Gastroesophageal sphincter (tissue), 4 donors: ENCODE measurements around the gene KTN1. TPM values are rescaled to one million over a fixed set of nuclear protein-coding genes. Genes with fewer than 3 reads are reported as not detected.

Experiments used
- ATAC-seq: fragments of 150-250 bp; one replicate; pipeline ENCODE4 v1.9.1; 2016; ENCODE audit warnings: mild to moderate bottlenecking, moderate library complexity
- H3K27ac ChIP-seq, 4 donors: fragments of 200-600 bp; sonication (generic) in 3 of 4; 1 replicate in 3 of 4; 2 replicates in 1 of 4; pipeline ENCODE4 v1.5.1; 2016 to 2019
- H3K27me3 ChIP-seq: fragments of 200-600 bp; sonication (generic); one replicate; pipeline ENCODE4 v1.5.1; 2019
- H3K36me3 ChIP-seq, 2 donors: fragments of 200-600 bp; sonication (generic); one replicate each; pipeline ENCODE4 v1.5.1; 2019; ENCODE audit warnings: control low read depth in 1 of 2
- H3K4me1 ChIP-seq, 3 donors: fragments of 200-600 bp; sonication (generic); 1 replicate in 2 of 3; 2 replicates in 1 of 3; pipeline ENCODE4 v1.5.1; 2016 to 2019; ENCODE audit warnings: control low read depth in 2 of 3
- H3K4me3 ChIP-seq, 2 donors: fragments of 200-600 bp; sonication (generic); one replicate each; pipeline ENCODE4 v1.5.1; 2019; ENCODE audit warnings: mild to moderate bottlenecking in 1 of 2, moderate library complexity in 1 of 2
- H3K9me3 ChIP-seq, 3 donors: fragments of 200-600 bp; sonication (generic); one replicate each; pipeline ENCODE4 v1.5.1; 2017 to 2019; ENCODE audit warnings: control low read depth in 2 of 3
- CTCF ChIP-seq, 4 experiments: fragments of 200-600 bp in 2 of 4; fragments of 450-650 bp in 2 of 4; sonication (generic) in 1 of 4; IDR thresholded peaks; one replicate each; pipeline ENCODE4 v1.5.1; 2017 to 2019; ENCODE audit warnings: antibody characterized with exemption in 4 of 4, mild to moderate bottlenecking in 2 of 4, moderate library complexity in 2 of 4
- EP300 ChIP-seq: sonication (generic); formaldehyde crosslinking; IDR thresholded peaks from one replicate; pipeline ENCODE4 v1.6.1; 2017; ENCODE audit warnings: antibody characterized with exemption, mild to moderate bottlenecking
- POLR2A ChIP-seq, 2 donors: fragments of 450-650 bp; IDR thresholded peaks; one replicate each; pipeline ENCODE4 v1.6.1; 2017; ENCODE audit warnings: antibody characterized with exemption in 2 of 2, mild to moderate bottlenecking in 2 of 2, moderate library complexity in 1 of 2
- POLR2AphosphoS5 ChIP-seq: sonication (generic); formaldehyde crosslinking; IDR thresholded peaks from one replicate; pipeline ENCODE4 v1.6.1; 2017; ENCODE audit warnings: antibody characterized with exemption
- WGBS, 2 donors: methylation state at CpG; one replicate each; pipeline ENCODE4 v1.1.5; 2018; ENCODE audit warnings: low coverage in 1 of 2; 5-methylcytosine and 5-hydroxymethylcytosine counted together
- total RNA-seq, 4 donors: library from RNA; depleted of rRNA; stranded (reverse); fragments of >200 nt; gene quantifications; one replicate each; pipeline ENCODE4 v1.1.0, GENCODE V29; 2016

KTN1 gene
- total RNA-seq, 4 donors from 2014 or later, result 144 to 204 (median 171) TPM

- no peak overlapping the region for H3K4me3 ChIP-seq
- H3K9me3 ChIP-seq, result no peaks in the 10 kb centered on the region
- no peak for ATAC-seq
- TF ChIP-seq POLR2AphosphoS5 (no peak), POLR2A (IDR thresholded peaks at IDR 0.05) (no peak), EP300 (no peak)
- 65 to 67% methylated on average over 2 of the region's 2 CpGs for WGBS, 2 donors
- peaks cover 0 to 74% of the 10 kb centered on the region in 2 donors for H3K36me3 ChIP-seq
- H3K27ac ChIP-seq, result no peak overlapping the region
- peaks cover 0 to 8% (median 0%) of the 10 kb centered on the region in 3 donors for H3K4me1 ChIP-seq
- H3K27me3 ChIP-seq, result no peaks in the 10 kb centered on the region
Observed at GRCh38 chr14:55625481-55625880, 45.5 kb downstream of the KTN1 start.

- no peak for ATAC-seq
- Histone ChIP-seq H3K27ac (no peak overlapping the region), H3K4me3 (no peak overlapping the region), H3K9me3 (no peaks in the 10 kb centered on the region), H3K36me3 (peaks cover 0 to 74% of the 10 kb centered on the region in 2 donors), H3K27me3 (no peaks in the 10 kb centered on the region), H3K4me1 (peaks cover 0 to 8% (median 0%) of the 10 kb centered on the region in 3 donors)
- WGBS, 2 donors, result 57 to 77% methylated on average over 4 of the region's 4 CpGs
- TF ChIP-seq POLR2AphosphoS5, result no peak
- TF ChIP-seq CTCF (IDR thresholded peaks at IDR 0.05), result no peak
- TF ChIP-seq POLR2A (IDR thresholded peaks at IDR 0.05), result no peak
- no peak for TF ChIP-seq EP300
Observed at GRCh38 chr14:55626131-55626530, 46.1 kb downstream of the KTN1 start.

DNA sequence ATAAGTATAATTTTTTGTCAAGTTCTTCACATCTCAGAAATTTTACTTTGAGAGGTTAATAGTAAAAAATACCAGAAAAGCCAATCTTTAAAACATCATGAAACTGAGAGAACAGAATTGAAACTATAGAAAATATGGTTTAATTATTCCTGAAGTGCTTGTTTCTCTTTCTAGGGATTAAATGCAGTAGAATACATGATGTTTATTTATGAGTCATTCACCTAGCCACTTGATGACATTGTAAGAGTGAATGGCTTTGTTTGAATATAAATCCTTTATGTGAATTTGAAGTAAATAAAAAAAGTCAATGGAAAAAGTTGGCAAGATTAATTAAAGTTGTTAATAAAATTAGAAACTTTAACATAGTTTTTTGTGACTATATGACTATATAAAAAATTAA lies 48.4 kb downstream of the KTN1 start:
- Histone ChIP-seq H3K4me1 (peaks cover 0 to 8% (median 0%) of the 10 kb centered on the region in 3 donors), H3K27ac (no peak overlapping the region), H3K4me3 (no peak overlapping the region), H3K36me3 (peaks cover 0 to 67% of the 10 kb centered on the region in 2 donors), H3K27me3 (no peaks in the 10 kb centered on the region), H3K9me3 (no peaks in the 10 kb centered on the region)
- ATAC-seq, result no peak
- TF ChIP-seq EP300, result no peak
- no peak for TF ChIP-seq POLR2A (IDR thresholded peaks at IDR 0.05)
- no peak for TF ChIP-seq POLR2AphosphoS5
- no peak for TF ChIP-seq CTCF (IDR thresholded peaks at IDR 0.05)

GRCh38 chr14:55638665-55639064 lies 58.7 kb downstream of the KTN1 start:
- Histone ChIP-seq H3K4me1 (no peaks in the 10 kb centered on the region), H3K27ac (no peak overlapping the region), H3K27me3 (no peaks in the 10 kb centered on the region), H3K4me3 (no peak overlapping the region), H3K36me3 (peaks cover 9 to 97% of the 10 kb centered on the region in 2 donors), H3K9me3 (no peaks in the 10 kb centered on the region)
- no peak for TF ChIP-seq CTCF (IDR thresholded peaks at IDR 0.05)
- no peak for TF ChIP-seq POLR2AphosphoS5
- no peak for TF ChIP-seq EP300
- TF ChIP-seq POLR2A (IDR thresholded peaks at IDR 0.05), result no peak
- no peak for ATAC-seq
- WGBS, 2 donors, result 29 to 30% methylated on average over 1 of the region's 1 CpG

DNA sequence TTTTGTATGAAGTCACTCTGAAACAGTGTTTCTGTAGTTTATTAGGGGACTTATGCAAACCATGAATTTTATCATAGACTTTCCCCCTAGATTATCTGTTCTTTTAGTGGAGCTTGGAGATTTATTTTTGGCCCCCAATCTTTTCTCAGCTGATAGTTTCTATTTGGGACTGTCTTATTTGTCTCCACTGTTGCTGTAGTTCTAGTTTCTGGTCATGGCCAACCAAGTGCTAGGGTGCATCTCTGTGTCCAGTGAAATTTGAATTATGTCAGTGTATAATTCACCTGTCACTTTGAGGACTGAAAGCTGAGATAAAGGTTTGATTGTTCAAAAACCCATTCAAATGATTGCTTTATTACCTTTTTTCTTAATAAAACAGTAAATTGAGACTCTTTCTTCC lies 61.3 kb downstream of the KTN1 start:
- no peaks in the 10 kb centered on the region for H3K9me3 ChIP-seq
- TF ChIP-seq CTCF (IDR thresholded peaks at IDR 0.05) (no peak), POLR2AphosphoS5 (no peak), EP300 (no peak), POLR2A (IDR thresholded peaks at IDR 0.05) (no peak)
- H3K27me3 ChIP-seq, result no peaks in the 10 kb centered on the region
- no peak overlapping the region for H3K27ac ChIP-seq
- no peak overlapping the region for H3K4me3 ChIP-seq
- H3K36me3 ChIP-seq, result peaks cover 9 to 70% of the 10 kb centered on the region in 2 donors
- H3K4me1 ChIP-seq, result no peaks in the 10 kb centered on the region
- no peak for ATAC-seq
